HG02938 (cell line): ENCODE results near the gene KRTAP10-3.

Experiments
- ATAC-seq: cut with Tn5 transposase; IDR thresholded peaks from one replicate; pipeline ENCODE4 v1.9.1; 2021; ENCODE audit warnings: mild to moderate bottlenecking, moderate library complexity; ENCODE audit not compliant: unreplicated experiment

KRTAP10-3 gene

GRCh38 chr21:44520326-44521300, 38.0 kb downstream of the KRTAP10-3 start:
- ATAC-seq: no peak

GRCh38 chr21:44519346-44520325, 39.0 kb downstream of the KRTAP10-3 start:
- no peak for ATAC-seq

GRCh38 chr21:44518686-44519085, 39.9 kb downstream of the KRTAP10-3 start:
- ATAC-seq: no peak

DNA sequence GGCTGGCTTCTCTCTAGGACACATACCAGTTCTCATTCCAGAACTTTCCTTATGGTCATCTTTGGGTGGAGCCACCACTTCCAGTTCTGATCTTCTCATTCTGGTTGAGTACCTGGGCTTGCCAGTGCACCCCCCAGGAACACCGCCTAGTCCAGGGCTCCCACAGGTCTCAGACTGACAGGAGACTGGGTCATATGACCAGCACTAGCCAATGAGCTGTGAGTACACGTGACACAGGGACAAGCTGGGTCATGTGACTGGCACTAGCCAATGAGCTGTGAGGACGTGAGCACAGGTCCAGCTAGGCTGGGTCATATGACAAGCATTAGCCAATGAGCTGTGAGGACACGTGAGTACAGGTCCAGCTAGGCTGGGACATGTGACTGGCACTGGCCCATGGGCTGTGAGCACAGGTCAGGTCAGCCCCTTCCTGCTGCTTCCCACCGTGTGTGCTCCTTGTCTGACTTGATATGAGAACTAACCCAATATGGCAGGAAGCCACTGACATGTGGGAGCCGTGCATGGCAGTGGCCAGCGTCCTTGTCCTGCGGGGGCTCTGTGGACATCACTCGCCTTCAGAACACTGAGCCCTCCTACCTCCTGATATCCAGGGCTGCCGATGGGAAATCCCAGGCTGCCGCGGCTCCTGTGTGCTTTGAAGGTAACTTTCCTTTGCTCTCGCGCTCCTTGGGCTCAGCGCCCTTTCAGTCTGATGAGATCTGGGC, 41.3 kb downstream of the KRTAP10-3 start:
- ATAC-seq: no peak

DNA sequence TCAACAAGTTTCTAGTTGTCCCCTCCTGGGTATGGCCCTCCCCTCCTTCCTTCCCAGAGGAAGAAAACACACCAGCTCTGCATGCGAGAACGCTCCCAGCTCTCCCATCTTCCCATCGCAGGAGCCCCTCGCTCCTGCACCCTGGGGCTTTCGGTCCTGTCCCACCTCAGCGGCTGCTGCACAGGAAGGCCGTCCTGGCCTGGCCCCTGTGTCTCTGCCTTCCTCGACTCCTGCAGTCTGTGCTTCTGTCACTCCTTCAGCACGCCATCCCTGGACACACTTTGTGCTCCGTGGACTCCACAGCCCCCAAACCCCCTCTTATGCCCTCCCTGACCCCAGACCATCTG, 41.8 kb downstream of the KRTAP10-3 start:
- no peak for ATAC-seq

- no peak for ATAC-seq
Observed at GRCh38 chr21:44516342-44516741, 42.3 kb downstream of the KRTAP10-3 start.

DNA sequence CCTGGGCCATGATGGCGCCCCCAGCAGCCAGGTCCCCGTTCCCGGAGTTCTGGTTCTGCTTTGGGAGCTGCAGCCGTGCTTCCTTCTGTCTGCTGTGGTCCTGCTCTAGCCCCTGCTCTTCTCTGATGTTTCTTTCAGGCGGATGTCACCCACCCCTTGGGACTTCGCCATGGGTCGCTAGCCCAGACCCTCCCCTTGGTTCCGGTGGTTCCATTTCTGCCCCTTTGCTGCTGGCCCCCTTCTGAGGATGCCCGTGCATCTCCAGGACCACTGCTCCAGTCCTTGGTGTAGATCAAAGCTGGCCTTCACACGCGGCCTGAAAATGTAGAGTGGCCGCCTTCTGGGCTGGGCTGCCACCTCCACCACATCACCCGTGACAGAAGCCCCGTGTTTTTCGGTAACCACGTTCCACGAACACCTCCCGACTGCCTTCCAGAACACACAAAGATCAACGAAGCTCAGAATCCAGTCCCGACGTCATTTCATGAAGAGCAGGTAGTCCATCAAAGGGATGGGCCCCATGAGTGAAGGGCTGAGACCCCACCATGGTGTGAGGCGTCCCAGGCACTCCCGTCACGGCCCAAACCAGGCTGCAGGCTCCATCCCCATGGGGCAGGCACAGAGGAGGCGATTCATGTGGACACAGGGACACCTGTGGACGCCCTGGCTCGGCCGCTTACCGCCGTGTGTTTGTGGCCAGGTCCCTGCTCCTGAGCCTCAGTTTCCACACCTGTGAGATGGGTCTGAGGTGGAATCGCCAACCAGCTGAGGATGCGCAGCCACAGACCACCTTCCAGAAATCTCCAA, 43.0 kb downstream of the KRTAP10-3 start:
- no peak for ATAC-seq

GRCh38 chr21:44514746-44515358, 43.7 kb downstream of the KRTAP10-3 start:
- no peak for ATAC-seq

DNA sequence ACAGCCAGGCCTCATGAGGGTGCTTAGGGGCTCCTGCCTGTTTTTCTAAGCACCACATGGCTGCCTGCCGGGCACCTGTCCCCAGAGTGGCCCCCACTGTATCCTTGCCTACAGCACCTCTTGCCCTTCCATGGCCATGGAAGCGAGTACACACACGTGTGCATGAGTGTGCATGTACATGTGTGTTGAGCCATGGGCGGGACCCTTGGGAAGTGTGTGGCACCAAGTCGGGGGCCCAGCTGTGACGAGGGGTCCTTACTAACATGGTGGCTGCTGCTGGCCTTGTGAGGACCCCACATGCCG, 44.4 kb downstream of the KRTAP10-3 start:
- ATAC-seq: no peak

GRCh38 chr21:44513389-44514217, 45.0 kb downstream of the KRTAP10-3 start:
- no peak for ATAC-seq

DNA sequence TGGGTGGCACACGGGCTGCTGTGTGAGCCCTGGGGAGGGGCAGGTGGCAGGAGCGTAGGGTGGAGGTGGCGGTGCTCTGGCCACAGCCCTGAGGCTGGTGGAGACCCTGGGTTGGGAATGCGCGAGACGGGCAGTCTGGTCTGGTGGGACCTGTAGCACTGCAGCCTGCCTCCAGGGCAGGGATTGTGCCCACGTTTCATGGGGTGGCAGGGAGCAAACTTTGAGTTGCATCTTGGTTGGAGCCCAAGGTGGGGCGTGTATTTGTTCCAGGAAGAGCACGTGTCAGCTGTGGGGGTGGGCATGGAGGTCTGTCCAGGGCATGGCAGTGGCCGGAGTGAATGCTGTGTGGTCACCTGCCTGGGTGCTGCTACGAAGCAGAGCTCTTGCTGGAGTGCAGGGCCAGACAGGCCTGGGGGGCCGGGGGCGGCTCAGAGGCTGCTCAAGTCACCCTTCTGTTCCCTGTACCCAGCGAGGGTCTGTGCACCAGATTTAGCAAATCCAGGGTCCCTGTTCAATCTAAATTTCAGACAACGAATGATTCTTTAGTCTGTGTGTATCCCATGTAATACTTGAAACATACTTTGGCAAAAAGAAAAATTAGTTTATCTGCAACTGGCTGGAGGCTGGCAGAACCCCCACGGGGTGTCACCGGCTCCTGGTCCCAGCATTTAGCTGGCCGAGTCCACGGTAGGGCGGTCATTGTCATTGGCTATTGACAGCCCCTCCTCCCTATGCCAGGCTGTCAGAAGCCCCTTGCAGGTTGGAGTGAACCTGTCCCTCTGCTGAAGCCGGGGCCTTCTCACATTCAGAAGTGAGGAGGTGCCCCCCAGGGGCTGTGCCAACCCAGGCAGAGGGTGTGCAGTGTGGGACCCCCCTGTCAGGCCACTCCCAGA, 45.9 kb downstream of the KRTAP10-3 start:
- ATAC-seq: no peak

- no peak for ATAC-seq
Observed at GRCh38 chr21:44511938-44512275, 46.7 kb downstream of the KRTAP10-3 start.

GRCh38 chr21:44511219-44511937, 47.2 kb downstream of the KRTAP10-3 start:
- no peak for ATAC-seq

DNA sequence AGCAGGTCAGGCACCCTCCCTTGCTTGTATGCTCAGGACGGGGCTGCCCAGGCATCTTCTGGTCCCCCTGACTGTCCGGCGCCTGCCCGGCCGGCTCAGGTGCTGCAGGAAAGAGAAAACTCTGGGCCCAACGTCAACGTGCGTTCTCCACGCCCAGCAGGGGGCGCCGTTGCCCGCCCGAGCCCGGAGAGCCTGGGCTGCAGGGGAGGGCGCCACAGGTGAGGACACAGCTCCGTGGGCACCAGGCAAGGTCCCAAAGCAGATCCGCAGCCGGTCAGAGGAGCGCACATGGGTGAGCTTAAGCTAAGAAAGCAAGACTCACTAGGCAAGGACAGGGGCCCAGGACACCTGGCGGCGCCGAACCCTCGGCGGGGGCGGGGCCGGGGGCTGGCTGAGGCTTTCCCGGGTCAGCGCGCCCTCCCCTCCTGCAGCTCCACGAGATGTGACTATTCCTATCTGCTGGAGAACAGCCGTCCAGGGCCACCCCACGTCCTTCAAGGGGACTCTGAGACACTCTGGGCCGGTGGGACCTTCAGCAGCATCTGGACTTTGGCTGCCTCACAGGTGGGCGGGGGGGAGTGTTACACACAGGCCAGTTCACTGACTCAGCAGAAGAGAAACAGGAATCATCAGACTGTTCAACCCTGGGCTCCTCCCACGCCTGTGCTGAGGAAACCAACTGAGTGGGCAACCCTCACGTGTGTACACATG, 47.9 kb downstream of the KRTAP10-3 start:
- ATAC-seq: no peak

DNA sequence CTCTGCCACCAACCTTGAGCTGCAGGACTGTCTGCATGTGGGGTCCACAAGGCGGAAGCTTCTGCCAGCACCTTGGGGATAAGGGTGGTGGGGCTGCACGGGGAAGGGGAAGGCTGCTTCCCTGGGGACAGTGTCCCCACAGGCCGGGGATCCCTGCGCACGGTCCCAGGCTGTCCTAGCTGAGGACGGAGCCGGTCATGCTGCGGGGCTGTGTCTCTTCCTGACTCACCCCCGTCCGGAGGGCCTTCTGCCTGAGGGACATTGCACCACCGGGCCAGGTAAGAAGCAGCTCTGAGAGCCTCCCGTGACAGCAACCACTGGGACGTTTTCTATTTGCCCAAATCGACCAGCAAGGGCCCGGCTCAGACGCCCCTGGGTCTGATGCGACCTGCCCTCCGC, 48.5 kb downstream of the KRTAP10-3 start:
- ATAC-seq: no peak

DNA sequence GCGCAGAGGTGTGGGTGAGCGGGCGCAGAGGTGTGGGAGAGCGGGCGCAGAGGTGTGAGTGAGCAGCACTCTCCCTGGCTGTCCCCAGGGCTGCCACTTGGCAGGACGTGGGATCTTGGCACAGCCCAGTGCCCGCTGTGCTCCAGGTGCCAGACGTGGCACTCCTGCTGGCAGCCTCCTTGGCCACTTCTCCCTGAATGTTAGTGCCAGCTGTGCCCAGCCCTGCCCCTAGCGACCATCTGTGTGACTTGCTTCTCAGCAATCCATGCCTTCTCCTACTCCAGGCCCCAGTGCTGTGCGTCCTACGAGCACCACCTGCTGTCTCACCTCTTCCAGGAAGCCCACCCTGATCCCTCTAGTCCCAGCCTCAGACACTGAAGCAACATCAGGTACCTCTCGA, 49.1 kb downstream of the KRTAP10-3 start:
- no peak for ATAC-seq
